GM18858 (cell line): ENCODE measurements around the gene TBXT.
"Not testable (repeated sequence)": the region's sequence is repeated elsewhere in the genome, so short reads cannot be mapped to it uniquely, and the experiment has no call there.

Source experiments
- ATAC-seq: cut with Tn5 transposase; IDR thresholded peaks from one replicate; pipeline ENCODE4 v1.9.1; 2021; ENCODE audit not compliant: unreplicated experiment

The TBXT gene

GRCh38 chr6:166173281-166173951, 5.8 kb upstream of the TBXT start:
- ATAC-seq = no peak

GRCh38 chr6:166172546-166172945, 4.9 kb upstream of the TBXT start:
- ATAC-seq = no peak

DNA sequence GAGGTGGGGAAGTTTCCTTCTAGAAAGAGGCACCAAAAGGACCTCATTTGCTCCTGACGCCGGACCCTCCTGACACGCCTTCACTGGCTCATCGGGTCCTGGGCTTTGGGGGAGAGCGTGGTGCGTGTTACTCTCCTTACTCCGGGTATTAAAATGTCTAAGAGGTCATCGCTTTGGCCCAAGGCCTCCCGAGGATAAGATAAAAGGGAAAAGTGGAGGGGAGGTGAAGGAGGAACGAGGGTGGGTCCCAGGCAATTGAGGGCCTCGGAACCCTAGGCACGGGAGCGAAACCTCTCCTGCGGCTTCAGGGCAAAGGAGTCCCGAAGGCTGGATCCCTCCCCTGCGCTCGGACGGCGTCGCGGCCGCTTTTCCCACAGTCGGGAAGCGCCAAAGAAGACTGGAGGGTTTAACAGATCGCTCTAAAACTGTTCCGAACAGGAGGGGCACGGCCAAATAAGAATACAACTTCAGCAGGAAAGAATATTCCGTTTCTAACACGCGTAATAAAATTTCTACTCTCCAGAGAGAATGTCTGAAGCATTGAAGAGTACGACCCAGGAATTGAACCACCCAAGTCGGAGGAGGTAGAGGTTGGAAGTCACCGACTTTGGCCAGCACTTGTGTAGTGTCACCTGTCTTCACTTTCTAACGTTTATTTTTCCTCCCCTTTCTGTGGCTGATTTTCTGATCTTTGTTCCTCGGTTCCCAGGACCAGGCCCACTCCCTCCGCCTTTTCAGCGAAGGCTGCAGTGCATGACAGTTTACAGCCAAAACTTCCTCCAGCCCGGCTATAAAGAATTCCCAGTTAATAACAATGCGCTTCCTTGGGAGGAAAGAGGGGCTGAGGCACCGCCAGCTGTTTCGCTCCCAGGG, 2.1 kb upstream of the TBXT start:
- ATAC-seq = no peak

DNA sequence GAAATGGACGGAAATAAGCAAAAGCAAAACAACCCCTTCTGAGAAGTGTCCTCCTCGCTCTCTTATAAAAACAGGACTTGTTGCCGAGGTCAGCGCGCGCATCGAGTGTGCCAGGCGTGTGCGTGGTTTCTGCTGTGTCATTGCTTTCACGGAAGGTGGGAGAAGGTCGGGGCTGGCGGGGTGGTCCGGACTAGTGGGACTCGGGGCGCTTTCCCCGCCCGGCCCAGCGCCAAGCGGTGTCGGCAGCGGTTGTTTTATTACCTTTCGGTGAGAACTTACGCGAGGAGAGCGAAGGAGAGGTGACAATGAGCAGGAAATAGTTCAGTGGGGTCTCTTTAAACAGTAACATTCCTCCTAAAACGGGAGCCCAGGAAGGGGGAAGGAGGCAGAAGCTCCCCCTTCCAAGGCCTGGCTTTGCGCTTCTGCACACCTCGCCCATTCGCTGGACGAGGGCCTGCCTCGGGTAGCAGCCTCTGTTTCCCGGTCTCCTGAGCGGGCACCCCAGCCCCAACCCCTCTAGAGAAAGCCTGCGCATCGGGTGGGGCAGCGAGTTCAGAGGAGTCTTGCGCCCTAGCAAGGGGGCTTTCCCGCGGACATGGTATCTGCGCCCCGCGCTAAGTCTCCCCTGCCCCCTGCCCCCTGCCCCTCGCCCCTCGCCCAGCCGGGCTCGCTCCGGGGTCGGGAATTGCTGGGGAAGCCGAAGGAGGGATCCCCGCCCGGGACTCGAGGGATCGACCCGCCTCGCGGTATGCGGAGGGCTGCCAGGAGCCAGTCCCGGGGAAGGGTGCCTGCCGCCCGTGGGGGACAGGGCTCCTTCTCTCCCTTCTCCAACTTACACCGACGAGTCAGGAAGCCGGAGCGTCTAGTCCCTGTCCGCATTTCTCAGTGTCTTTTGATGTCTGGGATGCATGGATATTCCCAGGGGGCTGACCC, 1.2 kb upstream of the TBXT start:
- ATAC-seq = no peak

DNA sequence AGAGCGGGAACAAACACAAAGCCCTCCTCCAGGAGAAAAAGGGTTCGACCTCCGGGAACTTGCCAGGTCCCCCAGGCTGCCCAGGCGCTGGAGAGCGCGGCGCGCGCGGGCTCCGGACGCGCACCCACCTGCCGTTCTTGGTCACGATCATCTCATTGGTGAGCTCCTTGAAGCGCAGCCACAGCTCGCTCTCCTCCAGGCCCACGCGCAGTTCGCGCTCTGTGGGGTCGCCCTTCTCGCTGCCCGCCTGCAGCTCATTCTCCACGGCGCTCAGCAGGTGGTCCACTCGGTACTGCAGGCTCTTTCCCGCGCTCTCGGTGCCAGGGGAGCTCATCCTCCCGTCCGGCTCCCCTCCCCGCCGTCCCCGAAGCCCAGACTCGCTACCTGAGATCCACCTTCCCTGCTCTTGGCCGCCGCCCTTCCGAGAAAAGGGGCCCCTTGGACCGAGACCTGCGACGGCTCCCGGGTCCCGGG, 356 bp downstream of the TBXT start:
- no peak for ATAC-seq

- ATAC-seq = no peak
Observed at GRCh38 chr6:166166314-166167257, 1.1 kb downstream of the TBXT start.

- no peak for ATAC-seq
Observed at GRCh38 chr6:166165558-166166313, 1.9 kb downstream of the TBXT start.

- ATAC-seq = peak; percentile 86
Observed at GRCh38 chr6:166162599-166163342, 4.9 kb downstream of the TBXT start.

DNA sequence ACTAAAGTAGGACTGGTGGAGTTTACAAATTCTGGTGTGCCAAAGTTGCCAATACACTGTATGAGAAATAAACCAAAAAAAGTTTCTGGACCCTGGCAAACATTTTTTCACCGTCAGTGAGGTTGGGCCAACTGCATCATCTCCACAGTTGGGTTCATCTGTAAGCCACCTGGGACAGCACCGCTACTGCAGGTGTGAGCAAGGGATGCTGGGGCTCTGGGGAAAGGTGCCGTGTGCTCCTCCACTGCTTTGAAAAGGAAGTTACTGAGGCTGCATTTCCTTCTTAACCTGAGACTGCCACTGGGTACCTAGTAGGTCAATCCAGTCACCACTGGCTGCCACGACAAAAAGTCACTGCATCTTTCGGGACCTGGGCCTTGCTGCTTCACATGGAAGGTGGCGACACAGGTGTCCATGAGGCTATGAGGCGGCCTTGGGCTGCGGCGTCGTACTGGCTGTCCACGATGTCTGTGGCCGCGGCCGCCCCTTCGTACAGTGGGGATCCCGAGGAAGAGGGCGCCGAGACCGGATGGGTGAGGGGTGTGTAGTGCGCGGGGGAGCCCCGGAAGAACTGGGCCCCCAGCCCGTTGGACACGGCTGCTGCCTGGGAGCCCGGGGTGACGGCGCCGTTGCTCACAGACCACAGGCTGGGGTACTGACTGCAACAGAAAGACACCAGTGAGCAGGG, 9.6 kb downstream of the TBXT start:
- ATAC-seq = no peak

- no peak for ATAC-seq
Observed at GRCh38 chr6:166156942-166157341, 10.7 kb downstream of the TBXT start.

GRCh38 chr6:166153966-166154365, 13.7 kb downstream of the TBXT start:
- no peak for ATAC-seq

DNA sequence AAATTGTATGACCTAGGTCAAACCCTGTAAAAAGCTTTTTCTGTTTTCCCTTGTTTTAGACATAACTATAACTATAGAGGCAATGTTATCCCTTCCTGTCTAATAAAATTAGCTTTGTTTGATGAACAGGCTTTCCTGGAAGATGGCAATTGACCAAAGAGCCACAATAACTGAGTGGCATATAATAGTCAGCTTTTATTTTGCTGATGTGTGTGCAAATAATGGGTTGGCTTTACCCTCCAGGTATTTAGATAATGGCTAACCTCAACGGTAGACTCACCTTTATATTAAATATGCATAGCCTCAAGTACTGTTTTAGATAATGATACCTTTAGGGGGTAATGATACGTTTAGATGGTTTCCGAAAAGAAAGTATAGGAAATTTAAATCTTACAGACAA, 15.0 kb downstream of the TBXT start:
- ATAC-seq = no peak

DNA sequence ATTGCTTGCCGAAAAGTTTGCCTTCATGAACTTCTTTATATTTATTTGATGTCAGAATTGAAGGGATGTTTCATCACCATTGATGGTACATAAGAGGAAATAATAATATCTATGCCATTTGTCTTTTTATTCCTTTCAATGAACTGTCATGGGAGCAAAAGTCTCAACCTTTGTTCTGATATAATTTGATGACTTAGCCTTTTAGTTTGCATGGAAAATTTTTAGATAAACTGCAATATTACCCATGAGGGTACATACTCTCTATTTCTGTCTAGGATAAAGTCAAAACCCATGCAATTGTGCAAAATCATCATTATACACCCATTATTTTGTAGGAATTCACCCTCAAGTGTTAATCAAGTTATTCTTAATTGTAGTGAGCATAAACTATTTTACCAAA, 15.9 kb downstream of the TBXT start:
- ATAC-seq = no peak

DNA sequence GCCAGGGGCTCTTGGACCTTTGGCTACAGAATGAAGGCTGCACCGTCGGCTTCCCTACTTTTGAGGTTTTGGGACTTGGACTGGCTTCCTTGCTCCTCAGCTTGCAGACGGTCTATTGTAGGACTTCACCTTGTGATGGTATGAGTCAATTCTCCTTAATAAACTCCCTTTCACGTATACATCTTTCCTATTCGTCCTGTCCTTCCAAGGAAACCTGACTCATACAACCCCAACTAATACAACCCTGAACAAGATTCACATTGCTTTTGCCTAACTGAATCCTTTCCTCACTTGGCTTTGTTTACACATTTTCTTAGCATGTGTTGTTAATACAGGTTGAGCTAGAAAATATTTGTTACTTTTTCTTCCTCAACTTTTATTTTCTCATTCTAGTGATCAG, 21.9 kb downstream of the TBXT start:
- no peak for ATAC-seq

- no peak for ATAC-seq
Observed at GRCh38 chr6:166143011-166143410, 24.6 kb downstream of the TBXT start.

- ATAC-seq = no peak
Observed at GRCh38 chr6:166127624-166128472, 39.8 kb downstream of the TBXT start.

GRCh38 chr6:166123115-166123514, 44.5 kb downstream of the TBXT start:
- ATAC-seq = not testable (repeated sequence)
